A673 (cell line): ENCODE results near the gene CD248. TPM values are rescaled to one million over a fixed set of nuclear protein-coding genes. Genes with fewer than 3 reads are reported as not detected.

ENCODE experiments used
- BruUV-seq: library from RNA; stranded (reverse); fragments of 400-500 nt; replicated peaks from 2 replicates; lab custom pipeline; 2021; lab: Mats Ljungman, UMichigan
- CTCF ChIA-PET: fragments of 300-600 bp; sonication (Branson Sonifier 250); formaldehyde crosslinking; loops from one replicate; lab custom pipeline; 2022; ENCODE audit warnings: antibody characterized with exemption; lab: Charles Lee
- POLR2A ChIA-PET: fragments of 300-600 bp; sonication (Branson Sonifier 250); formaldehyde crosslinking; loops from one replicate; lab custom pipeline; 2022; ENCODE audit warnings: antibody characterized with exemption; ENCODE audit not compliant: low non-redundant PET; lab: Charles Lee
- DNase-seq: peaks from one replicate; pipeline ENCODE4 v3.0.0-alpha.2; 2015; ENCODE audit warnings: low spot score
- H3K27ac ChIP-seq: fragments of 200-600 bp; sonication (generic); 2 replicates; pipeline ENCODE4 v1.5.1; 2016; ENCODE audit warnings: mixed run types, low read depth, mild to moderate bottlenecking, mixed read lengths, antibody characterized with exemption, low read length; ENCODE audit not compliant: poor library complexity, severe bottlenecking
- H3K27me3 ChIP-seq: fragments of 200-600 bp; sonication (generic); replicated peaks from 2 replicates; pipeline ENCODE4 v1.6.1; 2017; ENCODE audit warnings: mixed run types, low read depth, mild to moderate bottlenecking, mixed read lengths, antibody characterized with exemption, low read length; ENCODE audit not compliant: insufficient read depth, poor library complexity
- H3K36me3 ChIP-seq: fragments of 200-600 bp; sonication (generic); 2 replicates; pipeline ENCODE4 v1.6.1; 2016; ENCODE audit warnings: mixed run types, mild to moderate bottlenecking, mixed read lengths, antibody characterized with exemption, low read length; ENCODE audit not compliant: insufficient read depth, poor library complexity, severe bottlenecking
- H3K4me1 ChIP-seq: fragments of 200-600 bp; sonication (generic); 2 replicates; pipeline ENCODE4 v1.6.1; 2017; ENCODE audit warnings: mixed run types, mild to moderate bottlenecking, mixed read lengths, antibody characterized with exemption, low read length; ENCODE audit not compliant: insufficient read depth, poor library complexity, severe bottlenecking
- H3K4me3 ChIP-seq: fragments of 200-600 bp; sonication (generic); 2 replicates; pipeline ENCODE4 v1.5.1; 2016; ENCODE audit warnings: low read depth, mixed run types, mild to moderate bottlenecking, mixed read lengths, low read length; ENCODE audit not compliant: poor library complexity, severe bottlenecking
- H3K9me3 ChIP-seq: fragments of 200-600 bp; sonication (generic); 2 replicates; pipeline ENCODE4 v1.6.1; 2016; ENCODE audit warnings: mixed run types, low read depth, mild to moderate bottlenecking, mixed read lengths, antibody characterized with exemption, low read length; ENCODE audit not compliant: poor library complexity, severe bottlenecking
- CTCF ChIP-seq: fragments of 300-800, 200-600 bp; sonication (generic); conservative IDR thresholded peaks from 2 replicates; pipeline ENCODE4 v1.5.1; 2017; ENCODE audit warnings: low read depth, mild to moderate bottlenecking, antibody characterized with exemption, low read length, moderate library complexity, mixed read lengths
- EZH2 ChIP-seq: fragments of 200-600 bp; sonication (generic); IDR thresholded peaks from 2 replicates; pipeline ENCODE4 v1.6.1; 2017; ENCODE audit warnings: borderline replicate concordance, low read depth, mild to moderate bottlenecking, mixed read lengths, antibody characterized with exemption, low read length; ENCODE audit not compliant: poor library complexity, severe bottlenecking
- intact Hi-C: fragments of 100-400 bp; cut with micrococcal nuclease; formaldehyde crosslinking; loops from one replicate; pipeline ENCODE4 v1.10.0; 2022; ENCODE audit not compliant: unreplicated experiment
- total RNA-seq: library from RNA; stranded (reverse); gene quantifications from 2 replicates; pipeline ENCODE4 v1.2.3, GENCODE V29; 2021

CD248 gene
- total RNA-seq, 1 experiment from 2014 or later: 97.8 TPM

DNA sequence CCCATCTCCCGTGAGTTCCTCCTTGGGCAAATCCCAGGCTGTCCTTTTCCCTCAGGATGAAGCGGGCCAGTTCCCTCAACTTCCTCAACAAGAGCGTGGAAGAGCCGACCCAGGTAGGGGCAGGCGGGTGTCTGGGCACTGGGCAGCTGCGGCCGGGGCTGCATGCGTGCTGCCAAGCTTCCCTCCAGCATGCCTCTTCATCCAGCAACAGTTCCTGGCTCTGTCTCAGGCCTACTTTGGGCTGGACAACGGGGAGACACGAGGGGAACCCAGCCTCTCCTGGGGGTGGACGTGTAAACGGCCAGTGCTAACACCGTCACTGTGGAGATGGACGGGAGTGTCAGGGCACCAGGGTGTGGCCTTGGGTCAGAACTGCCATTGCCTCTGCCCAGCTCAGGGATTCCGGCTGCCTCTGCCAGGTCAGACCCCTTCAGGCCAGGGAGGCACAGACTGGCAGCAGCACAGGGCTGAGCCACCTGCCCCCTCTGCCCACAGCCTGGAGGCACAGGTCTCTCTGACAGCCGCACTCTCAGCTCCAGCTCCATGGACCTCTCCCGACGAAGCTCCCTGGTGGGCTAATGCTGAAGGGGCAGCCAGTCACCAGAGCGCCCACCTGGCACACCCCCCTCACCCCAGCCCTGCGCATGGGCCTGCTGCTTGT lies 50.3 kb downstream of the CD248 start:
- POLR2A ChIA-PET: no interaction called here

GRCh38 chr11:66265531-66266377 lies 51.1 kb downstream of the CD248 start:
- no TSS peak for BruUV-seq
- H3K36me3 ChIP-seq: peaks cover 38% of the 10 kb centered on the region
- TF ChIP-seq EZH2 (no peak), CTCF (no peak)
- ChIA-PET POLR2A (no interaction called here), CTCF (interaction anchor here (1.2 to 1.3 kb wide), 2 partner anchors 7 to 17 kb away, joined by 3 to 4 read pairs; no protein-coding TSS in a partner anchor)
- no peak overlapping the region for H3K4me3 ChIP-seq
- no peak for DNase-seq
- intact Hi-C loops: no loop called here
- no peak overlapping the region for H3K27ac ChIP-seq
- peaks cover 13% of the 10 kb centered on the region for H3K4me1 ChIP-seq
- H3K9me3 ChIP-seq: no peaks in the 10 kb centered on the region
- H3K27me3 ChIP-seq: no peaks in the 10 kb centered on the region

More for the DNA sequence above, 50.3 kb downstream of the CD248 start:
- CTCF ChIA-PET: interaction anchor here (1.2 to 1.3 kb wide), 2 partner anchors 8 to 16 kb away, joined by 3 to 4 read pairs; no protein-coding TSS in a partner anchor
- Histone ChIP-seq H3K27me3 (no peaks in the 10 kb centered on the region), H3K9me3 (no peaks in the 10 kb centered on the region), H3K4me3 (peak overlapping the region; percentile 81), H3K36me3 (peaks cover 33% of the 10 kb centered on the region), H3K27ac (peak overlapping the region; percentile 96), H3K4me1 (peaks cover 13% of the 10 kb centered on the region)
- no TSS peak for BruUV-seq
- intact Hi-C loops: no loop called here
- TF ChIP-seq EZH2 (no peak), CTCF (no peak)
- DNase-seq: no peak

GRCh38 chr11:66264914-66265313 lies 51.9 kb downstream of the CD248 start:
- intact Hi-C loops: no loop called here
- DNase-seq: peak; percentile 62
- ChIA-PET CTCF (no interaction called here), POLR2A (no interaction called here)
- Histone ChIP-seq H3K36me3 (peaks cover 47% of the 10 kb centered on the region), H3K4me3 (no peak overlapping the region), H3K9me3 (no peaks in the 10 kb centered on the region), H3K27ac (no peak overlapping the region), H3K27me3 (no peaks in the 10 kb centered on the region), H3K4me1 (peaks cover 12% of the 10 kb centered on the region)
- no TSS peak for BruUV-seq
- TF ChIP-seq EZH2 (no peak), CTCF (peak; percentile 67)

Other genes with a start within 250 kb of the CD248 start
- gene PACS1, start 246.8 kb downstream of the CD248 start, total RNA-seq: 75.7 and 79.1 TPM in 2 replicates
- 94.3 and 97.4 TPM in 2 replicates for gene KLC2, start 59.3 kb downstream of the CD248 start, total RNA-seq
- gene RAB1B, start 48.4 kb downstream of the CD248 start, total RNA-seq: 171 and 186 TPM in 2 replicates
- gene CNIH2, start 38.9 kb downstream of the CD248 start, total RNA-seq: 11.6 and 13.7 TPM in 2 replicates
- gene YIF1A, start 27.9 kb downstream of the CD248 start, total RNA-seq: 125 and 128 TPM in 2 replicates
- gene TMEM151A, start 25.1 kb downstream of the CD248 start, total RNA-seq: 1.5 and 1.7 TPM in 2 replicates
- 4.9 and 6.4 TPM in 2 replicates for gene RIN1, start 19.4 kb upstream of the CD248 start, total RNA-seq
- gene BRMS1, start 28.1 kb upstream of the CD248 start, total RNA-seq: 76.8 and 93.5 TPM in 2 replicates
- gene B4GAT1, start 30.6 kb upstream of the CD248 start, total RNA-seq: 47.1 and 53.6 TPM in 2 replicates
- 60.4 and 62.4 TPM in 2 replicates for gene SLC29A2, start 54.7 kb upstream of the CD248 start, total RNA-seq
- gene NPAS4, start 104.0 kb upstream of the CD248 start, total RNA-seq: not detected in 2 replicates
- 96.5 and 97.9 TPM in 2 replicates for gene MRPL11, start 121.8 kb upstream of the CD248 start, total RNA-seq
- gene PELI3, start 149.9 kb upstream of the CD248 start, total RNA-seq: 15.4 and 18.5 TPM in 2 replicates
- gene DPP3, start 163.4 kb upstream of the CD248 start, total RNA-seq: 83.3 and 93.3 TPM in 2 replicates
- gene BBS1, start 193.6 kb upstream of the CD248 start, total RNA-seq: 40.5 and 48.4 TPM in 2 replicates
- gene ZDHHC24, start 229.0 kb upstream of the CD248 start, total RNA-seq: 9.7 and 12.2 TPM in 2 replicates
- not detected in 2 replicates for gene ACTN3, start 229.9 kb upstream of the CD248 start, total RNA-seq